SK-N-SH treated with all-trans-retinoic acid at 6 μM for 48 hours (cell line): ENCODE results near the gene BCR.

Source experiments
- ARNTL ChIP-seq: fragments of 450-650 bp; formaldehyde crosslinking; IDR thresholded peaks from 2 replicates; pipeline ENCODE4 v1.5.0; 2020; ENCODE audit warnings: low read depth, mild to moderate bottlenecking, moderate library complexity, borderline replicate concordance
- ISL1 ChIP-seq: fragments of 250-450 bp; sonication (Bioruptor Pico); IDR thresholded peaks from 2 replicates; pipeline ENCODE4 v2.1.2; 2022; ENCODE audit warnings: mild to moderate bottlenecking, moderate library complexity
- SNAI2 ChIP-seq: fragments of 250-450 bp; sonication (Bioruptor Pico); IDR thresholded peaks from 2 replicates; pipeline ENCODE4 v1.5.0; 2020; ENCODE audit warnings: mild to moderate bottlenecking, moderate library complexity
- ZC3H10 ChIP-seq: fragments of 250-450 bp; sonication (Bioruptor Pico); IDR thresholded peaks from 2 replicates; pipeline ENCODE4 v1.5.1; 2021; ENCODE audit warnings: mild to moderate bottlenecking, moderate library complexity
- ZNF70 ChIP-seq: fragments of 450-650 bp; formaldehyde crosslinking; IDR thresholded peaks from 2 replicates; pipeline ENCODE4 v1.5.0; 2020; ENCODE audit warnings: mild to moderate bottlenecking, moderate library complexity
- TF ChIP-seq, protein P1 (sequence below): fragments of 250-450 bp; sonication (Bioruptor Pico); IDR thresholded peaks from 2 replicates; pipeline ENCODE4 v1.5.1; 2020; ENCODE audit warnings: low read depth, mild to moderate bottlenecking, moderate library complexity
- TF ChIP-seq, protein P2 (sequence below): fragments of 250-450 bp; sonication (Bioruptor Pico); IDR thresholded peaks from 2 replicates; pipeline ENCODE4 v1.8.0; 2020; ENCODE audit warnings: mild to moderate bottlenecking, moderate library complexity, borderline replicate concordance
- TF ChIP-seq, protein P3 (sequence below): fragments of 250-450 bp; sonication (Bioruptor Pico); IDR thresholded peaks from 2 replicates; pipeline ENCODE4 v1.5.1; 2021; ENCODE audit warnings: mild to moderate bottlenecking, moderate library complexity

DNA sequence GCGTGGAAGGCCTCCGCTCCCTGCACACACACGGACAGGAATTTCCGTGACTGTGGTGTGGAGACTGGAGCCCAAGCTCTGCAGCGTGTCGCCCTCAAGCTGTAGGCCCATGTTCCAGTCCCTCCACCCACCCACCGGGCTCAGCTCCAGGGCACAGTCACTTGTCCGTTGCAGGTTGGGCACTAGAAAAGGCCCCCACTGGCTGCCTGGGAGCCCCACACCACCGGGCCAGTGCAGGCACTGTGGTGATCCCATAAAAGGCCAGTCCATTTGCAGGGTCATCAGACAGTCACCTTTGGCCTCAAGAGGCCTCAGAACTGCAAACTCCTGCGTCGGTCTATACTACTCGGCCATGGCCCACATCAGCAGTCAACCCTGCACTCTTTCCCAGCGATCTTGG, 18.7 kb upstream of the BCR start:
- no peak for TF ChIP-seq ZC3H10
- TF ChIP-seq, protein P1, sequence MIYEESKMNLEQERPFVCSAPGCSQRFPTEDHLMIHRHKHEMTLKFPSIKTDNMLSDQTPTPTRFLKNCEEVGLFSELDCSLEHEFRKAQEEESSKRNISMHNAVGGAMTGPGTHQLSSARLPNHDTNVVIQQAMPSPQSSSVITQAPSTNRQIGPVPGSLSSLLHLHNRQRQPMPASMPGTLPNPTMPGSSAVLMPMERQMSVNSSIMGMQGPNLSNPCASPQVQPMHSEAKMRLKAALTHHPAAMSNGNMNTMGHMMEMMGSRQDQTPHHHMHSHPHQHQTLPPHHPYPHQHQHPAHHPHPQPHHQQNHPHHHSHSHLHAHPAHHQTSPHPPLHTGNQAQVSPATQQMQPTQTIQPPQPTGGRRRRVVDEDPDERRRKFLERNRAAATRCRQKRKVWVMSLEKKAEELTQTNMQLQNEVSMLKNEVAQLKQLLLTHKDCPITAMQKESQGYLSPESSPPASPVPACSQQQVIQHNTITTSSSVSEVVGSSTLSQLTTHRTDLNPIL (CRISPR knock-in tag) = no peak
- TF ChIP-seq, protein P2, sequence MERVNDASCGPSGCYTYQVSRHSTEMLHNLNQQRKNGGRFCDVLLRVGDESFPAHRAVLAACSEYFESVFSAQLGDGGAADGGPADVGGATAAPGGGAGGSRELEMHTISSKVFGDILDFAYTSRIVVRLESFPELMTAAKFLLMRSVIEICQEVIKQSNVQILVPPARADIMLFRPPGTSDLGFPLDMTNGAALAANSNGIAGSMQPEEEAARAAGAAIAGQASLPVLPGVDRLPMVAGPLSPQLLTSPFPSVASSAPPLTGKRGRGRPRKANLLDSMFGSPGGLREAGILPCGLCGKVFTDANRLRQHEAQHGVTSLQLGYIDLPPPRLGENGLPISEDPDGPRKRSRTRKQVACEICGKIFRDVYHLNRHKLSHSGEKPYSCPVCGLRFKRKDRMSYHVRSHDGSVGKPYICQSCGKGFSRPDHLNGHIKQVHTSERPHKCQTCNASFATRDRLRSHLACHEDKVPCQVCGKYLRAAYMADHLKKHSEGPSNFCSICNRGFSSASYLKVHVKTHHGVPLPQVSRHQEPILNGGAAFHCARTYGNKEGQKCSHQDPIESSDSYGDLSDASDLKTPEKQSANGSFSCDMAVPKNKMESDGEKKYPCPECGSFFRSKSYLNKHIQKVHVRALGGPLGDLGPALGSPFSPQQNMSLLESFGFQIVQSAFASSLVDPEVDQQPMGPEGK (CRISPR knock-in tag) = no peak
- TF ChIP-seq, protein P3, sequence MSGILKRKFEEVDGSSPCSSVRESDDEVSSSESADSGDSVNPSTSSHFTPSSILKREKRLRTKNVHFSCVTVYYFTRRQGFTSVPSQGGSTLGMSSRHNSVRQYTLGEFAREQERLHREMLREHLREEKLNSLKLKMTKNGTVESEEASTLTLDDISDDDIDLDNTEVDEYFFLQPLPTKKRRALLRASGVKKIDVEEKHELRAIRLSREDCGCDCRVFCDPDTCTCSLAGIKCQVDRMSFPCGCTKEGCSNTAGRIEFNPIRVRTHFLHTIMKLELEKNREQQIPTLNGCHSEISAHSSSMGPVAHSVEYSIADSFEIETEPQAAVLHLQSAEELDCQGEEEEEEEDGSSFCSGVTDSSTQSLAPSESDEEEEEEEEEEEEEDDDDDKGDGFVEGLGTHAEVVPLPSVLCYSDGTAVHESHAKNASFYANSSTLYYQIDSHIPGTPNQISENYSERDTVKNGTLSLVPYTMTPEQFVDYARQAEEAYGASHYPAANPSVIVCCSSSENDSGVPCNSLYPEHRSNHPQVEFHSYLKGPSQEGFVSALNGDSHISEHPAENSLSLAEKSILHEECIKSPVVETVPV (CRISPR knock-in tag) = no peak
- no peak for TF ChIP-seq ZNF70 (CRISPR knock-in tag)
- TF ChIP-seq SNAI2 (CRISPR knock-in tag) = no peak
- no peak for TF ChIP-seq ARNTL (CRISPR knock-in tag)
- no peak for TF ChIP-seq ISL1 (CRISPR knock-in tag)
